Measurements from ENCODE around the gene ARHGAP6. TPM values are rescaled to one million over a fixed set of nuclear protein-coding genes. Genes with fewer than 3 reads are reported as not detected.

The ARHGAP6 gene
- total RNA-seq, 1 experiment from 2014 or later: not detected

GRCh38 chrX:11171956-11172355 is 493.8 kb downstream of the ARHGAP6 start:
- H3K9me3 Mint-ChIP-seq (ENCODE audit: unreplicated experiment): no peaks in the 10 kb centered on the region
- intact Hi-C loops (cut with micrococcal nuclease): no loop called here
- peaks cover 57% of the 10 kb centered on the region for H3K27me3 Mint-ChIP-seq (ENCODE audit: insufficient read depth, unreplicated experiment)
- CTCF ChIA-PET: interaction anchor here (0.5 to 1.2 kb wide), 2 partner anchors 140 to 360 kb away, joined by 3 to 4 read pairs; no protein-coding TSS in a partner anchor
- no peak overlapping the region for H3K4me3 Mint-ChIP-seq (ENCODE audit: unreplicated experiment)
- no TSS peak for BruUV-seq (replicated peaks)
- POLR2A ChIA-PET: no interaction called here
- H3K27ac Mint-ChIP-seq (ENCODE audit: low read depth, unreplicated experiment): no peak overlapping the region
- H3K36me3 Mint-ChIP-seq (ENCODE audit: insufficient read depth, unreplicated experiment): no peaks in the 10 kb centered on the region
- H3K4me1 Mint-ChIP-seq (ENCODE audit: insufficient read depth, unreplicated experiment): no peaks in the 10 kb centered on the region
- no peak for DNase-seq (ENCODE audit: unreplicated experiment)
- TF ChIP-seq CTCF (IDR thresholded peaks at IDR 0.05; ENCODE audit: unreplicated experiment): no peak

- Mint-ChIP-seq H3K36me3 (ENCODE audit: insufficient read depth, unreplicated experiment) (no peaks in the 10 kb centered on the region), H3K4me1 (ENCODE audit: insufficient read depth, unreplicated experiment) (no peaks in the 10 kb centered on the region), H3K9me3 (ENCODE audit: unreplicated experiment) (no peaks in the 10 kb centered on the region), H3K27me3 (ENCODE audit: insufficient read depth, unreplicated experiment) (peaks cover 25% of the 10 kb centered on the region), H3K27ac (ENCODE audit: low read depth, unreplicated experiment) (no peak overlapping the region), H3K4me3 (ENCODE audit: unreplicated experiment) (no peak overlapping the region)
- BruUV-seq (replicated peaks): no TSS peak
- TF ChIP-seq CTCF (IDR thresholded peaks at IDR 0.05; ENCODE audit: unreplicated experiment): no peak
- no peak for DNase-seq (ENCODE audit: unreplicated experiment)
- ChIA-PET POLR2A (no interaction called here), CTCF (interaction anchor here (0.6 kb wide), 1 partner anchor 349 kb away, joined by 3 read pairs; no protein-coding TSS in a partner anchor)
- intact Hi-C loops (cut with micrococcal nuclease): no loop called here
Observed at GRCh38 chrX:11164433-11164832, 501.3 kb downstream of the ARHGAP6 start.

GRCh38 chrX:11159149-11159548 is 506.6 kb downstream of the ARHGAP6 start:
- POLR2A ChIA-PET: no interaction called here
- Mint-ChIP-seq H3K9me3 (ENCODE audit: unreplicated experiment) (no peaks in the 10 kb centered on the region), H3K27ac (ENCODE audit: low read depth, unreplicated experiment) (no peak overlapping the region), H3K4me3 (ENCODE audit: unreplicated experiment) (no peak overlapping the region), H3K27me3 (ENCODE audit: insufficient read depth, unreplicated experiment) (peaks cover 17% of the 10 kb centered on the region), H3K4me1 (ENCODE audit: insufficient read depth, unreplicated experiment) (no peaks in the 10 kb centered on the region), H3K36me3 (ENCODE audit: insufficient read depth, unreplicated experiment) (no peaks in the 10 kb centered on the region)
- BruUV-seq (replicated peaks): no TSS peak
- no peak for TF ChIP-seq CTCF (IDR thresholded peaks at IDR 0.05; ENCODE audit: unreplicated experiment)
- DNase-seq (ENCODE audit: unreplicated experiment): no peak
- CTCF ChIA-PET: interaction anchor here (0.7 to 1.0 kb wide), 2 partner anchors 329 to 564 kb away, joined by 3 read pairs; no protein-coding TSS in a partner anchor
- intact Hi-C loops (cut with micrococcal nuclease): no loop called here

GRCh38 chrX:11151799-11152559 is 513.7 kb downstream of the ARHGAP6 start:
- intact Hi-C loops (cut with micrococcal nuclease): no loop called here
- POLR2A ChIA-PET: interaction anchor here (0.6 kb wide), 1 partner anchor 91 kb away, joined by 3 read pairs; no protein-coding TSS in a partner anchor
- DNase-seq (ENCODE audit: unreplicated experiment): no peak
- no peaks in the 10 kb centered on the region for H3K9me3 Mint-ChIP-seq (ENCODE audit: unreplicated experiment)
- no peaks in the 10 kb centered on the region for H3K36me3 Mint-ChIP-seq (ENCODE audit: insufficient read depth, unreplicated experiment)
- no peak for TF ChIP-seq CTCF (IDR thresholded peaks at IDR 0.05; ENCODE audit: unreplicated experiment)
- H3K4me3 Mint-ChIP-seq (ENCODE audit: unreplicated experiment): no peak overlapping the region
- H3K27ac Mint-ChIP-seq (ENCODE audit: low read depth, unreplicated experiment): no peak overlapping the region
- CTCF ChIA-PET: interaction anchor here (0.7 to 2.4 kb wide), 5 partner anchors 15 to 380 kb away, joined by 3 to 8 read pairs (median 4); no protein-coding TSS in a partner anchor
- BruUV-seq (replicated peaks): no TSS peak
- H3K4me1 Mint-ChIP-seq (ENCODE audit: insufficient read depth, unreplicated experiment): no peaks in the 10 kb centered on the region
- no peaks in the 10 kb centered on the region for H3K27me3 Mint-ChIP-seq (ENCODE audit: insufficient read depth, unreplicated experiment)

Measured in MCF 10A (cell line).